Body of pancreas (tissue), 4 donors: ENCODE data around the gene FBXO9. TPM values are rescaled to one million over a fixed set of nuclear protein-coding genes. Genes with fewer than 3 reads are reported as not detected.

Experiments
- ATAC-seq: fragments of 150-250 bp; one replicate; pipeline ENCODE4 v1.9.1; 2016
- DNase-seq, 4 donors: peaks; one replicate each; pipeline ENCODE4 v3.0.0-alpha.2; 2019
- H3K27ac ChIP-seq, 4 donors: fragments of 200-600 bp; sonication (generic); 1 replicate in 3 of 4; 2 replicates in 1 of 4; pipeline versions ENCODE4 v1.5.1 to v1.6.1; 2016 to 2019; ENCODE audit warnings: mild to moderate bottlenecking in 1 of 4, mixed read lengths in 1 of 4, moderate library complexity in 1 of 4
- H3K27me3 ChIP-seq, 2 donors: fragments of 200-600 bp; sonication (generic); one replicate each; pipeline ENCODE4 v1.6.0; 2016; ENCODE audit warnings: mild to moderate bottlenecking in 1 of 2
- H3K36me3 ChIP-seq, 2 donors: fragments of 200-600 bp; sonication (generic); replicated peaks in 1 of 2; 2 replicates each; pipeline ENCODE4 v1.5.1; 2016; ENCODE audit warnings: low read depth in 2 of 2; ENCODE audit not compliant: insufficient read depth in 1 of 2
- H3K4me1 ChIP-seq: fragments of 200-600 bp; sonication (generic); one replicate; pipeline ENCODE4 v1.6.0; 2016
- H3K4me3 ChIP-seq, 2 donors: fragments of 200-600 bp; sonication (generic); 1 replicate in 1 of 2; 2 replicates in 1 of 2; pipeline ENCODE4 v1.5.1; 2016 to 2019
- H3K9me3 ChIP-seq, 3 donors: fragments of 200-600 bp; sonication (generic); 1 replicate in 2 of 3; 2 replicates in 1 of 3; pipeline ENCODE4 v1.5.1; 2016
- POLR2A ChIP-seq, 3 donors: fragments of 450-650 bp; IDR thresholded peaks; one replicate each; pipeline ENCODE4 v1.6.1; 2016; ENCODE audit warnings: antibody characterized with exemption in 3 of 3, mild to moderate bottlenecking in 2 of 3
- WGBS, 2 donors: methylation state at CpG; one replicate each; pipeline ENCODE4 v1.1.5; 2017; 5-methylcytosine and 5-hydroxymethylcytosine counted together
- intact Hi-C: fragments of 100-400 bp; cut with DNase I; formaldehyde crosslinking; loops from one replicate; pipeline ENCODE4 v1.15.1; 2023
- total RNA-seq, 2 donors: library from RNA; depleted of rRNA; stranded (reverse); fragments of >200 nt; gene quantifications; one replicate each; pipeline ENCODE4 v1.1.0, GENCODE V29; 2016
- TF ChIP-seq, protein P1 (sequence below), 7 experiments: fragments of 450-650 bp in 4 of 7; fragments of 200-600 bp in 3 of 7; sonication (generic) in 3 of 7; IDR thresholded peaks; one replicate each; pipeline ENCODE4 v1.5.1; 2016 to 2019; ENCODE audit warnings: antibody characterized with exemption in 7 of 7

The FBXO9 gene
- total RNA-seq, 2 donors from 2014 or later: 53.7 to 69.0 TPM

DNA sequence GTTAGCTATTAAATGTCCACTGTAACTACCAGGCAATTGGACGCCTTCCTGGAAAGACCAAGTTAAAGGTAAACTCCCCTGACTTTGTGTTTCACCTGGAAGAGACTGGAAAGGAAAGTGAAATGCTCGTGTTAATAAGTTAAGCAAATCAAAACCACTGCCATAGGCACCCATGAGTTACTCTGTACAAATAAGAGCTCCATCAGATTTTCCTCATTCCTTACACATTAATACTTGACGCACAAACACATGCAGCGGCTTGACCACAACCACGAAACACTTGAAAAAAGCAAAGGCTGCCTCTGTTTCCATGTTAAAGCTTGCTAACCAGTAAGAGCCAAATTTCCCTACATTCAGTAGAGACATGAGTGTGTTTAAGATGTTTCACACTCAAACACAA, 63.6 kb downstream of the FBXO9 start:
- 48 to 58% methylated on average over 5 of the region's 5 CpGs for WGBS, 2 donors
- H3K4me1 ChIP-seq: peaks cover 5% of the 10 kb centered on the region
- no peak overlapping the region for H3K4me3 ChIP-seq
- intact Hi-C loops: no loop called here
- H3K9me3 ChIP-seq: no peaks in the 10 kb centered on the region
- H3K36me3 ChIP-seq: no peaks in the 10 kb centered on the region
- H3K27ac ChIP-seq: peak overlapping the region in 2 of 4 donors; percentile 53 to 63
- H3K27me3 ChIP-seq: no peaks in the 10 kb centered on the region
- peak in 1 of 4 donors; percentile 2 for DNase-seq
- ATAC-seq: peak; percentile 65
- TF ChIP-seq POLR2A (IDR thresholded peaks at IDR 0.05): no peak

DNA sequence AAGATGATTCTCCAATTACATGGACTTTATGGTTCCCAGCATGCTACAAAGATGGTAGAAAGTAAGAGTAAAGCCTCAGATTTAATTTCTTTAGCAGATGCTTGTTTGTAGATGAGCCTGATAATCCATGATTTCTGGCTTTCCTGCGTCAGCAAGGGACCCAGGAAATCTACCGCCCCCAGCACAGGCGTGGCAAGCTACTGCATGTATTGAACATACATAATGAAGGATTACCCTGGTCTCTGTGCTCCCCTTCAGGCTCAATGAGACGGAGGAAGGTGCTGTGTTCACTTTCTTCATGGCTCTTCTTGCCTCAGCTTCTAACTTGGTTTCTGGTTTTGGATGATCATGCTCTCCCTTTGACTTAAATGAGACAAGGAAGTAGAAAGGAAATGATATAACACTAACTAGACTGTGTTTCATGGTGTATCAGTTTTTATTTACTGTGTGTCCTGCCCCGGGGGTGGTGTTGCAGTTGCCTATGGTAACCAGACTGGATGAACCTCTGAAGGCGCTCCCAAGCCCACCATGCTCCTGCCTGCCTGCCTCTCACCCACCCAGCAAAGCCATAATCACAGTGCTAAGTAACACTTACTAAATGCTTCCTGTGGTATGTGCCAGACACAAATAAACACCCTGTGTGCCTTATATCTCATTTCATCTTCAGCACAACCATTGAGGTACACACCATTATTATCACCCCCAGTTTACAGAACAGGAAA, 65.5 kb downstream of the FBXO9 start:
- Histone ChIP-seq H3K9me3 (no peaks in the 10 kb centered on the region), H3K27me3 (no peaks in the 10 kb centered on the region), H3K4me3 (no peak overlapping the region), H3K27ac (peak overlapping the region in 2 of 4 donors; percentile 42), H3K36me3 (no peaks in the 10 kb centered on the region), H3K4me1 (peaks cover 5% of the 10 kb centered on the region)
- ATAC-seq: no peak
- WGBS, 2 donors: 69 to 74% methylated on average over 6 of the region's 6 CpGs
- intact Hi-C loops: no loop called here
- no peak for TF ChIP-seq POLR2A (IDR thresholded peaks at IDR 0.05)
- TF ChIP-seq, protein P1, sequence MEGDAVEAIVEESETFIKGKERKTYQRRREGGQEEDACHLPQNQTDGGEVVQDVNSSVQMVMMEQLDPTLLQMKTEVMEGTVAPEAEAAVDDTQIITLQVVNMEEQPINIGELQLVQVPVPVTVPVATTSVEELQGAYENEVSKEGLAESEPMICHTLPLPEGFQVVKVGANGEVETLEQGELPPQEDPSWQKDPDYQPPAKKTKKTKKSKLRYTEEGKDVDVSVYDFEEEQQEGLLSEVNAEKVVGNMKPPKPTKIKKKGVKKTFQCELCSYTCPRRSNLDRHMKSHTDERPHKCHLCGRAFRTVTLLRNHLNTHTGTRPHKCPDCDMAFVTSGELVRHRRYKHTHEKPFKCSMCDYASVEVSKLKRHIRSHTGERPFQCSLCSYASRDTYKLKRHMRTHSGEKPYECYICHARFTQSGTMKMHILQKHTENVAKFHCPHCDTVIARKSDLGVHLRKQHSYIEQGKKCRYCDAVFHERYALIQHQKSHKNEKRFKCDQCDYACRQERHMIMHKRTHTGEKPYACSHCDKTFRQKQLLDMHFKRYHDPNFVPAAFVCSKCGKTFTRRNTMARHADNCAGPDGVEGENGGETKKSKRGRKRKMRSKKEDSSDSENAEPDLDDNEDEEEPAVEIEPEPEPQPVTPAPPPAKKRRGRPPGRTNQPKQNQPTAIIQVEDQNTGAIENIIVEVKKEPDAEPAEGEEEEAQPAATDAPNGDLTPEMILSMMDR (IDR thresholded peaks at IDR 0.05): no peak
- no peak for DNase-seq

- no peak overlapping the region for H3K4me3 ChIP-seq
- DNase-seq: no peak
- no peak for TF ChIP-seq POLR2A (IDR thresholded peaks at IDR 0.05)
- TF ChIP-seq, protein P1 (IDR thresholded peaks at IDR 0.05): no peak
- intact Hi-C loops: no loop called here
- no peak for ATAC-seq
- WGBS, 2 donors: 84 to 91% methylated on average over 8 to 16 of the region's 16 CpGs
- H3K9me3 ChIP-seq: no peaks in the 10 kb centered on the region
- H3K27me3 ChIP-seq: no peaks in the 10 kb centered on the region
- no peaks in the 10 kb centered on the region for H3K36me3 ChIP-seq
- H3K4me1 ChIP-seq: no peaks in the 10 kb centered on the region
- no peak overlapping the region for H3K27ac ChIP-seq
Measured at GRCh38 chr6:53133961-53134360, 68.8 kb downstream of the FBXO9 start.

- DNase-seq (no peak), ATAC-seq (no peak)
- intact Hi-C loops: no loop called here
- TF ChIP-seq, protein P1 (IDR thresholded peaks at IDR 0.05): no peak
- no peak for TF ChIP-seq POLR2A (IDR thresholded peaks at IDR 0.05)
- Histone ChIP-seq H3K27ac (no peak overlapping the region), H3K4me3 (no peak overlapping the region), H3K36me3 (no peaks in the 10 kb centered on the region), H3K9me3 (no peaks in the 10 kb centered on the region), H3K4me1 (no peaks in the 10 kb centered on the region), H3K27me3 (no peaks in the 10 kb centered on the region)
- 27 to 31% methylated on average over 8 of the region's 8 CpGs for WGBS, 2 donors
Measured at GRCh38 chr6:53134601-53135235, 69.5 kb downstream of the FBXO9 start.

GRCh38 chr6:53136000-53136609, 70.9 kb downstream of the FBXO9 start:
- TF ChIP-seq, protein P1 (IDR thresholded peaks at IDR 0.05): no peak
- no peak for TF ChIP-seq POLR2A (IDR thresholded peaks at IDR 0.05)
- Histone ChIP-seq H3K9me3 (no peaks in the 10 kb centered on the region), H3K27me3 (no peaks in the 10 kb centered on the region), H3K4me3 (no peak overlapping the region), H3K27ac (no peak overlapping the region), H3K36me3 (no peaks in the 10 kb centered on the region), H3K4me1 (no peaks in the 10 kb centered on the region)
- intact Hi-C loops: no loop called here
- WGBS, 2 donors: 75 to 89% methylated on average over 3 of the region's 3 CpGs
- DNase-seq: no peak
- no peak for ATAC-seq
